Measurements from ENCODE around the gene GATD1.

DNA sequence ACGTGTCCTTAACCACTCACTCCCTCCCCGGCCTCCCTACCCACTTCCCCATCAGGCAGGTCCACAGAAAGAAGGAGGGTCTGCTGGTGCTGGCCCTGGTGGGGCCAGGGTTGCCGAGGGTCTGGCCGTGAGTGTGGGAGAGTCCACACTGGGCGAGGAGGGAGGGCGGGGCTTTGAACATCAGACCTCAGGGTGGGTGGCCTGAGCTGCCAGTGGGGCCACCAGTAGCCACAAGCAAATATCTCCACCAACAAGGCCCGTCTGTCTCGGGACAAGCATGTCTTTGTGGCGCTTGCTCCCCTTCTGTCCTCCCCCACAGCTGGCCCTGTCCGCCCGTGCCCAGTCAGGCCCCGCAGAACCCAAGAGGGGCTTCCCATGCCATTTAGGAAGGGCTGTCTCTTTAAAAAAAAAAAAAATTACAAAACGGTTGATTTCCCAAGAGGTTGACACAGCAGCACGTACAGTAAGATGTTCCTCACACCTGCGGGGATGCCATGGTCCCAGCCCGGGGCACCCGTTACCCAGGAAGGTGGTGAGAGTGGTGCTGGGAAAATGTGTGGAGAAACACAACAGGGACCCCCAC, 47.7 kb downstream of the GATD1 start:
- TF ChIP-seq, protein P1, sequence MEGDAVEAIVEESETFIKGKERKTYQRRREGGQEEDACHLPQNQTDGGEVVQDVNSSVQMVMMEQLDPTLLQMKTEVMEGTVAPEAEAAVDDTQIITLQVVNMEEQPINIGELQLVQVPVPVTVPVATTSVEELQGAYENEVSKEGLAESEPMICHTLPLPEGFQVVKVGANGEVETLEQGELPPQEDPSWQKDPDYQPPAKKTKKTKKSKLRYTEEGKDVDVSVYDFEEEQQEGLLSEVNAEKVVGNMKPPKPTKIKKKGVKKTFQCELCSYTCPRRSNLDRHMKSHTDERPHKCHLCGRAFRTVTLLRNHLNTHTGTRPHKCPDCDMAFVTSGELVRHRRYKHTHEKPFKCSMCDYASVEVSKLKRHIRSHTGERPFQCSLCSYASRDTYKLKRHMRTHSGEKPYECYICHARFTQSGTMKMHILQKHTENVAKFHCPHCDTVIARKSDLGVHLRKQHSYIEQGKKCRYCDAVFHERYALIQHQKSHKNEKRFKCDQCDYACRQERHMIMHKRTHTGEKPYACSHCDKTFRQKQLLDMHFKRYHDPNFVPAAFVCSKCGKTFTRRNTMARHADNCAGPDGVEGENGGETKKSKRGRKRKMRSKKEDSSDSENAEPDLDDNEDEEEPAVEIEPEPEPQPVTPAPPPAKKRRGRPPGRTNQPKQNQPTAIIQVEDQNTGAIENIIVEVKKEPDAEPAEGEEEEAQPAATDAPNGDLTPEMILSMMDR (IDR thresholded peaks at IDR 0.05): no peak
- no peak for TF ChIP-seq EZH2 (IDR thresholded peaks at IDR 0.05; ENCODE audit: borderline replicate concordance, insufficient read depth, low read depth, low read length, poor library complexity, severe bottlenecking)
